Caco-2 (cell line): ENCODE measurements around the gene FURIN. TPM values are rescaled to one million over a fixed set of nuclear protein-coding genes. Genes with fewer than 3 reads are reported as not detected.
"Not testable (repeated sequence)": the region's sequence is repeated elsewhere in the genome, so short reads cannot be mapped to it uniquely, and the experiment has no call there.

Experiments used
- BruUV-seq: library from RNA; stranded (reverse); fragments of 400-500 nt; replicated peaks from 2 replicates; lab custom pipeline; 2021; lab: Mats Ljungman, UMichigan
- CTCF ChIA-PET: fragments of 300-600 bp; sonication (Branson Sonifier 250); formaldehyde crosslinking; loops from one replicate; lab custom pipeline; 2022; ENCODE audit warnings: antibody characterized with exemption; lab: Charles Lee
- POLR2A ChIA-PET: fragments of 300-600 bp; sonication (Branson Sonifier 250); formaldehyde crosslinking; loops from one replicate; lab custom pipeline; 2022; ENCODE audit warnings: antibody characterized with exemption; lab: Charles Lee
- DNase-seq, 2 experiments: peaks; one replicate each; pipeline versions ENCODE4 v3.0.0 to v3.0.0-alpha.2; 2020 to 2022
- H3K27me3 ChIP-seq: replicated peaks from 2 replicates; pipeline ENCODE4 v1.6.0; 2011; ENCODE audit warnings: low read length; ENCODE audit not compliant: control insufficient read depth, insufficient read depth
- H3K36me3 ChIP-seq: 2 replicates; pipeline ENCODE4 v1.5.1; 2011; ENCODE audit warnings: low read length; ENCODE audit not compliant: control insufficient read depth, insufficient read depth
- H3K4me1 ChIP-seq: fragments of 250-450 bp; sonication (Bioruptor Pico); 2 replicates; pipeline ENCODE4 v1.5.1; 2020; ENCODE audit warnings: mild to moderate bottlenecking
- H3K4me3 ChIP-seq: 2 replicates; pipeline ENCODE4 v1.5.1; 2011; ENCODE audit warnings: low read depth, mild to moderate bottlenecking, control low read depth, low read length
- H3K9me3 ChIP-seq: fragments of 250-450 bp; sonication (Bioruptor Pico); 2 replicates; pipeline ENCODE4 v1.5.1; 2020; ENCODE audit warnings: mild to moderate bottlenecking, moderate library complexity
- H3K27ac Mint-ChIP-seq: one replicate; pipeline ENCODE4 v1.8.0; 2022; ENCODE audit warnings: mixed read lengths; ENCODE audit not compliant: unreplicated experiment
- H3K27me3 Mint-ChIP-seq: one replicate; pipeline ENCODE4 v1.8.0; 2022; ENCODE audit warnings: mixed read lengths; ENCODE audit not compliant: insufficient read depth, unreplicated experiment
- H3K36me3 Mint-ChIP-seq: one replicate; pipeline ENCODE4 v1.8.0; 2022; ENCODE audit warnings: mild to moderate bottlenecking, mixed read lengths; ENCODE audit not compliant: insufficient read depth, unreplicated experiment
- H3K4me1 Mint-ChIP-seq: one replicate; pipeline ENCODE4 v1.8.0; 2022; ENCODE audit warnings: low read depth, mixed read lengths; ENCODE audit not compliant: unreplicated experiment
- H3K4me3 Mint-ChIP-seq: one replicate; pipeline ENCODE4 v1.8.0; 2022; ENCODE audit warnings: mild to moderate bottlenecking, moderate library complexity, mixed read lengths; ENCODE audit not compliant: unreplicated experiment
- H3K9me3 Mint-ChIP-seq: one replicate; pipeline ENCODE4 v1.8.0; 2022; ENCODE audit warnings: mixed read lengths; ENCODE audit not compliant: unreplicated experiment
- intact Hi-C: fragments of 100-400 bp; cut with micrococcal nuclease; formaldehyde crosslinking; loops from one replicate; pipeline ENCODE4 v1.10.0; 2022; ENCODE audit not compliant: unreplicated experiment
- total RNA-seq: library from RNA; stranded (reverse); gene quantifications from 2 replicates; pipeline ENCODE4 v1.2.3, GENCODE V29; 2022
- TF ChIP-seq, protein P1 (sequence below), 2 experiments: fragments of 200-600 bp in 1 of 2; IDR thresholded peaks; 1 replicate in 1 of 2; 2 replicates in 1 of 2; pipeline versions ENCODE4 v1.5.1 to v1.8.0; 2011 to 2022; ENCODE audit warnings: antibody characterized with exemption in 1 of 2, control low read depth in 1 of 2, inconsistent platforms in 1 of 2, low read depth in 1 of 2, low read length in 1 of 2, mild to moderate bottlenecking in 1 of 2, moderate library complexity in 1 of 2; ENCODE audit not compliant: insufficient read depth in 1 of 2, severe bottlenecking in 1 of 2, unreplicated experiment in 1 of 2

FURIN gene
- total RNA-seq, 1 experiment from 2014 or later: 43.0 TPM

DNA sequence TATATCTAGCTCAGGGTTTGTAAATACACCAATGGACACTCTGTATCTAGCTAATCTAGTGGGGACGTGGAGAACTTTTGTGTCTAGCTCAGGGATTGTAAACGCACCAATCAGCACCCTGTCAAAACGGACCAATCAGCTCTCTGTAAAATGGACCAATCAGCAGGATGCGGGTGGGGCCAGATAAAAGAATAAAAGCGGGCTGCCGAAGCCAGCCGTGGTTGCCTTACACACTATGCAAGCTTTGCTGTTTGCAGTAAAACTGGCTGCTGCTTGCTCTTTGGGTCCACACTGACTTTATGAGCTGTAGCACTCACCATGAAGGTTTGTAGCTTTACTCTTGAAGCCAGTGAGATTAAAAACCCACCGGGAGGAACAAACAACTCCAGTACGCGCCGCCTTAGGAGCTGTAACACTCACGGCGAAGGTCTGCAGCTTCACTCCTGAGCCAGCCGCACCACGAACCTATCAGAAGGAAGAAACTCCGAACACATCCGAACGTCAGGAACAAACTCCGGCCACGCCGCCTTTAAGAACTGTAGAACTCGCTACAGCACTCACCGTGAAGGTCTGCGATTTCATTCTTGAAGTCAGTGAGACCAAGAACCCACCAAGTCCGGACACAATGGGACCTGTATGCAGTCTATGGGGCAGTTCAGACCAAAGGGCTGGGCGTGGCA lies 42.0 kb upstream of the FURIN start:
- H3K36me3 Mint-ChIP-seq, H3K4me3 ChIP-seq, intact Hi-C loops, H3K4me1 Mint-ChIP-seq, H3K27me3 ChIP-seq, H3K9me3 Mint-ChIP-seq, H3K9me3 ChIP-seq, BruUV-seq, H3K27me3 Mint-ChIP-seq, H3K4me3 Mint-ChIP-seq, H3K36me3 ChIP-seq, DNase-seq: not testable (repeated sequence)
- ChIA-PET CTCF (interaction anchor here (1.2 kb wide), 1 partner anchor 10 kb away, joined by 3 read pairs; no protein-coding TSS in a partner anchor), POLR2A (interaction anchor here (1.5 kb wide), 1 partner anchor 109 kb away, joined by 4 read pairs; the partner anchor contains the start of gene BLM)
- H3K27ac Mint-ChIP-seq: peak overlapping the region; percentile 13
- peaks cover 18% of the 10 kb centered on the region for H3K4me1 ChIP-seq

DNA sequence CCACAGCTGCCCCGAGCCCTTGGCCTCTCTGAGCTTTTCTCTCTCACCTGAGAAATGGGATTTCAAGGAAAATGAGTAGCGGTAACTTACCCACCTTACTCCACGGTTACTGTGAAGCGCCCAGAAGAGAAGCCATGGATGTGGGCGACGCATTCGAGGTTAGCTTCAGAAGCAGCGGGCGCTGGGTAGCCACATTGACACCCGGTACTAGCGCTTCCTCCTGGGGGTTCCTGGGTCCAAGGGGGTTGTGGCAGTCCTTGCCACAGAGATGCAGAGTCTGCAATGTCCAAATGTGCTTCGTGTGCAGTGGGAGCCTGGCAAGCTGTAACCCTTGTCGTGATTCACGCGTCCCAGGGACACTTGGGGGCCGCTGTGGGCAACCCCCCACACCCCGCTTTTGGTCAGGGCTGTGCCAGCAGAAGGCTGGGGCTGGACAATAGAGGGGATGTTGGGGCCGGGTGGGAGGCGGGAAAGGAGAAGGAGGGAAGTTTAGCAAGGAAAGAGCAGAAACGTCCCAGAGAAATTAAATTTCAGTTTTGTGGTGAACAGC lies 41.4 kb upstream of the FURIN start:
- Mint-ChIP-seq H3K27me3 (no peaks in the 10 kb centered on the region), H3K4me3 (no peak overlapping the region), H3K36me3 (no peaks in the 10 kb centered on the region), H3K9me3 (no peaks in the 10 kb centered on the region), H3K27ac (peak overlapping the region; percentile 13), H3K4me1 (peaks cover 7% of the 10 kb centered on the region)
- no peak for DNase-seq
- no peak overlapping the region for H3K4me3 ChIP-seq
- peaks cover 18% of the 10 kb centered on the region for H3K4me1 ChIP-seq
- no peaks in the 10 kb centered on the region for H3K36me3 ChIP-seq
- TF ChIP-seq, protein P1, sequence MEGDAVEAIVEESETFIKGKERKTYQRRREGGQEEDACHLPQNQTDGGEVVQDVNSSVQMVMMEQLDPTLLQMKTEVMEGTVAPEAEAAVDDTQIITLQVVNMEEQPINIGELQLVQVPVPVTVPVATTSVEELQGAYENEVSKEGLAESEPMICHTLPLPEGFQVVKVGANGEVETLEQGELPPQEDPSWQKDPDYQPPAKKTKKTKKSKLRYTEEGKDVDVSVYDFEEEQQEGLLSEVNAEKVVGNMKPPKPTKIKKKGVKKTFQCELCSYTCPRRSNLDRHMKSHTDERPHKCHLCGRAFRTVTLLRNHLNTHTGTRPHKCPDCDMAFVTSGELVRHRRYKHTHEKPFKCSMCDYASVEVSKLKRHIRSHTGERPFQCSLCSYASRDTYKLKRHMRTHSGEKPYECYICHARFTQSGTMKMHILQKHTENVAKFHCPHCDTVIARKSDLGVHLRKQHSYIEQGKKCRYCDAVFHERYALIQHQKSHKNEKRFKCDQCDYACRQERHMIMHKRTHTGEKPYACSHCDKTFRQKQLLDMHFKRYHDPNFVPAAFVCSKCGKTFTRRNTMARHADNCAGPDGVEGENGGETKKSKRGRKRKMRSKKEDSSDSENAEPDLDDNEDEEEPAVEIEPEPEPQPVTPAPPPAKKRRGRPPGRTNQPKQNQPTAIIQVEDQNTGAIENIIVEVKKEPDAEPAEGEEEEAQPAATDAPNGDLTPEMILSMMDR (IDR thresholded peaks at IDR 0.05; ENCODE audit: insufficient read depth in 1 of 2, low read depth in 1 of 2, low read length in 1 of 2, severe bottlenecking in 1 of 2, unreplicated experiment in 1 of 2): no peak
- ChIA-PET POLR2A (interaction anchor here (1.5 kb wide), 1 partner anchor 110 kb away, joined by 4 read pairs; the partner anchor contains the start of gene BLM), CTCF (interaction anchor here (1.2 kb wide), 1 partner anchor 10 kb away, joined by 3 read pairs; no protein-coding TSS in a partner anchor)
- no peaks in the 10 kb centered on the region for H3K27me3 ChIP-seq
- no TSS peak for BruUV-seq
- no peaks in the 10 kb centered on the region for H3K9me3 ChIP-seq
- intact Hi-C loops: no loop called here

DNA sequence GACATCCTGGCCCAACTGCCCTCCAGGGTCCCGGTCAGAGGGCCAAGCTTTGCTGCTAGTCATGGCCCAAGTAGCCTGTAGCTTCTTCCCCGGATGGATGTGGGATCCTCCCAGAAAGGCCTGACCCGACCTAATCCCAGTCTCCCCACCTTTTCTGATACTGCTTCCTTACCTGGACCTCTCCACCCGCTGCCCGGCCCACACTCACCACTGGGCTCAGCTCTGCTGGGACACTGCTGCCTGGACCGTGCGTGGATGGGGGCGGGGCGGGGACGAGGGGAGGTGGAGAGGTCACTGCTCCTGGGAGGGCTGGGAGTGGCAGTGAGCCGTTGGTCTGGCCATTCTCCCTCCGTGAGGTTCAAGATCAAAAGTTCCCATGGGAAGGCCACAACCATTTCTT lies 40.3 kb upstream of the FURIN start:
- Histone ChIP-seq H3K27me3 (no peaks in the 10 kb centered on the region), H3K4me3 (no peak overlapping the region), H3K36me3 (no peaks in the 10 kb centered on the region), H3K4me1 (peaks cover 18% of the 10 kb centered on the region), H3K9me3 (no peaks in the 10 kb centered on the region)
- Mint-ChIP-seq H3K27me3 (no peaks in the 10 kb centered on the region), H3K4me3 (no peak overlapping the region), H3K27ac (no peak overlapping the region), H3K36me3 (no peaks in the 10 kb centered on the region), H3K4me1 (peaks cover 7% of the 10 kb centered on the region), H3K9me3 (no peaks in the 10 kb centered on the region)
- BruUV-seq: no TSS peak
- POLR2A ChIA-PET: interaction anchor here (0.6 kb wide), 1 partner anchor 174 kb away, joined by 3 read pairs; no protein-coding TSS in a partner anchor
- CTCF ChIA-PET: no interaction called here
- TF ChIP-seq, protein P1 (IDR thresholded peaks at IDR 0.05; ENCODE audit: insufficient read depth in 1 of 2, low read depth in 1 of 2, low read length in 1 of 2, severe bottlenecking in 1 of 2, unreplicated experiment in 1 of 2): no peak
- intact Hi-C loops: no loop called here
- DNase-seq: no peak
